Activated CD4-positive, alpha-beta T cell treated with anti-CD3 and anti-CD28 coated beads, Interleukin-2, amount 50 U/mL, for 4 hours (primary cell): Measurements from ENCODE around the gene EPB41.

Experiments used
- DNase-seq, 2 experiments: peaks; one replicate each; pipeline ENCODE4 v3.0.0-alpha.2; 2020

Gene EPB41

GRCh38 chr1:28891256-28891655 lies 23.1 kb upstream of the EPB41 start:
- DNase-seq: no peak

GRCh38 chr1:28893403-28894102 lies 20.8 kb upstream of the EPB41 start:
- peak in 1 of 2 experiments; percentile 16 for DNase-seq

- no peak for DNase-seq
Measured at GRCh38 chr1:28894785-28895184, 19.6 kb upstream of the EPB41 start.

- no peak for DNase-seq
Measured at GRCh38 chr1:28895896-28896608, 18.3 kb upstream of the EPB41 start.

GRCh38 chr1:28896609-28896986 lies 17.8 kb upstream of the EPB41 start:
- no peak for DNase-seq

GRCh38 chr1:28897789-28898188 lies 16.6 kb upstream of the EPB41 start:
- DNase-seq: no peak

GRCh38 chr1:28898405-28898881 lies 15.9 kb upstream of the EPB41 start:
- DNase-seq: no peak

- DNase-seq: no peak
Measured at GRCh38 chr1:28899267-28899666, 15.1 kb upstream of the EPB41 start.

GRCh38 chr1:28900562-28900961 lies 13.8 kb upstream of the EPB41 start:
- DNase-seq: no peak

GRCh38 chr1:28902738-28903137 lies 11.6 kb upstream of the EPB41 start:
- no peak for DNase-seq

- no peak for DNase-seq
Measured at GRCh38 chr1:28905921-28906666, 8.3 kb upstream of the EPB41 start.

GRCh38 chr1:28909198-28909597 lies 5.2 kb upstream of the EPB41 start:
- DNase-seq: no peak

GRCh38 chr1:28910379-28911115 lies 3.8 kb upstream of the EPB41 start:
- DNase-seq: no peak

- no peak for DNase-seq
Measured at GRCh38 chr1:28913786-28914227, 562 bp upstream of the EPB41 start.

- DNase-seq: peak; percentile 21 to 27
Measured at GRCh38 chr1:28915031-28915895, 894 bp downstream of the EPB41 start.

GRCh38 chr1:28917757-28918118 lies 3.4 kb downstream of the EPB41 start:
- DNase-seq: peak in 1 of 2 experiments; percentile 9

- DNase-seq: no peak
Measured at GRCh38 chr1:28921286-28921869, 7.0 kb downstream of the EPB41 start.

- DNase-seq: no peak
Measured at GRCh38 chr1:28925350-28925891, 11.1 kb downstream of the EPB41 start.

GRCh38 chr1:28926629-28927265 lies 12.4 kb downstream of the EPB41 start:
- DNase-seq: no peak

GRCh38 chr1:28927266-28927647 lies 12.9 kb downstream of the EPB41 start:
- DNase-seq: no peak
